Glutamatergic neuron (in vitro differentiated cells): Measurements from ENCODE around the gene XYLB. TPM values are rescaled to one million over a fixed set of nuclear protein-coding genes. Genes with fewer than 3 reads are reported as not detected.

ENCODE experiments used
- DNase-seq: peaks from one replicate; pipeline ENCODE4 v3.0.0; 2022
- H3K27ac Mint-ChIP-seq: one replicate; pipeline ENCODE4 v1.8.0; 2020; ENCODE audit warnings: mild to moderate bottlenecking, mixed read lengths, inconsistent platforms; ENCODE audit not compliant: unreplicated experiment
- H3K27me3 Mint-ChIP-seq: one replicate; pipeline ENCODE4 v1.8.0; 2020; ENCODE audit warnings: mild to moderate bottlenecking, moderate library complexity, mixed read lengths, inconsistent platforms; ENCODE audit not compliant: unreplicated experiment
- H3K36me3 Mint-ChIP-seq: one replicate; pipeline ENCODE4 v1.8.0; 2020; ENCODE audit warnings: mild to moderate bottlenecking, mixed read lengths, inconsistent platforms; ENCODE audit not compliant: unreplicated experiment
- H3K4me1 Mint-ChIP-seq: one replicate; pipeline ENCODE4 v1.8.0; 2020; ENCODE audit warnings: mild to moderate bottlenecking, low read depth, mixed read lengths, inconsistent platforms; ENCODE audit not compliant: unreplicated experiment
- H3K4me3 Mint-ChIP-seq: one replicate; pipeline ENCODE4 v1.8.0; 2020; ENCODE audit warnings: mild to moderate bottlenecking, mixed read lengths, inconsistent platforms; ENCODE audit not compliant: unreplicated experiment
- H3K9me3 Mint-ChIP-seq: one replicate; pipeline ENCODE4 v1.8.0; 2020; ENCODE audit warnings: mild to moderate bottlenecking, moderate library complexity, mixed read lengths, inconsistent platforms; ENCODE audit not compliant: unreplicated experiment
- total RNA-seq: library from RNA; stranded (reverse); fragmentation: NEBNext Ultra II Directional; extraction: Animal tissue kit (Norgen Biotek cat#: 25700); gene quantifications from one replicate; pipeline ENCODE4 v1.2.1, GENCODE V29; 2021; ENCODE audit not compliant: unreplicated experiment
- TF ChIP-seq, protein P1 (sequence below): fragments of 200-600 bp; sonication (generic); IDR thresholded peaks from one replicate; pipeline ENCODE4 v1.5.0; 2021; ENCODE audit not compliant: partially characterized antibody, unreplicated experiment

The XYLB gene
- total RNA-seq, 1 donor from 2014 or later: 2.6 TPM

GRCh38 chr3:38368238-38368637 lies 21.7 kb downstream of the XYLB start:
- Mint-ChIP-seq H3K27me3 (peaks cover 3% of the 10 kb centered on the region), H3K9me3 (peaks cover 4% of the 10 kb centered on the region), H3K27ac (no peak overlapping the region), H3K4me3 (no peak overlapping the region), H3K4me1 (no peaks in the 10 kb centered on the region), H3K36me3 (peaks cover 5% of the 10 kb centered on the region)
- TF ChIP-seq, protein P1, sequence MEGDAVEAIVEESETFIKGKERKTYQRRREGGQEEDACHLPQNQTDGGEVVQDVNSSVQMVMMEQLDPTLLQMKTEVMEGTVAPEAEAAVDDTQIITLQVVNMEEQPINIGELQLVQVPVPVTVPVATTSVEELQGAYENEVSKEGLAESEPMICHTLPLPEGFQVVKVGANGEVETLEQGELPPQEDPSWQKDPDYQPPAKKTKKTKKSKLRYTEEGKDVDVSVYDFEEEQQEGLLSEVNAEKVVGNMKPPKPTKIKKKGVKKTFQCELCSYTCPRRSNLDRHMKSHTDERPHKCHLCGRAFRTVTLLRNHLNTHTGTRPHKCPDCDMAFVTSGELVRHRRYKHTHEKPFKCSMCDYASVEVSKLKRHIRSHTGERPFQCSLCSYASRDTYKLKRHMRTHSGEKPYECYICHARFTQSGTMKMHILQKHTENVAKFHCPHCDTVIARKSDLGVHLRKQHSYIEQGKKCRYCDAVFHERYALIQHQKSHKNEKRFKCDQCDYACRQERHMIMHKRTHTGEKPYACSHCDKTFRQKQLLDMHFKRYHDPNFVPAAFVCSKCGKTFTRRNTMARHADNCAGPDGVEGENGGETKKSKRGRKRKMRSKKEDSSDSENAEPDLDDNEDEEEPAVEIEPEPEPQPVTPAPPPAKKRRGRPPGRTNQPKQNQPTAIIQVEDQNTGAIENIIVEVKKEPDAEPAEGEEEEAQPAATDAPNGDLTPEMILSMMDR: no peak
- DNase-seq: no peak

DNA sequence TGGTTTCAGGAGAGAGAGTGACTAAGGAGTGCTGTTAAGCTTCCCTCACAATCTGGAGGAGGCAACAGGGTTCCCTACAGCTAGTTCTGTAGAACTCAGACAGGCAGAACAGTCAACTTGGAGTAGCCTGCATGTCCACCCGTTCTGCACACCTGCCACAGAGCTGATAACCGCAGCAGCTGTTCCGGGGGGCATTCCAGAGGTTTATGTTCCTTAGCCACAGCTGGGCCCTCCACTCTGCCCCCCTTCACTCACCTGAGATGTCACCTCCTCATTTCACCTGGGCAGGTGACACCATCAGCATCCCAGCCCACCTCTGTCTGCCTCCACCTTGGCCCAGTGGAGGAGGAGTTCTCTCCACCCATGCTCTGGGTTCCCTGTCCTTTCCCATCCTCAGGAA lies 22.6 kb downstream of the XYLB start:
- Mint-ChIP-seq H3K9me3 (peaks cover 4% of the 10 kb centered on the region), H3K27ac (no peak overlapping the region), H3K36me3 (peaks cover 7% of the 10 kb centered on the region), H3K27me3 (peaks cover 3% of the 10 kb centered on the region), H3K4me1 (no peaks in the 10 kb centered on the region), H3K4me3 (no peak overlapping the region)
- TF ChIP-seq, protein P1: no peak
- no peak for DNase-seq

DNA sequence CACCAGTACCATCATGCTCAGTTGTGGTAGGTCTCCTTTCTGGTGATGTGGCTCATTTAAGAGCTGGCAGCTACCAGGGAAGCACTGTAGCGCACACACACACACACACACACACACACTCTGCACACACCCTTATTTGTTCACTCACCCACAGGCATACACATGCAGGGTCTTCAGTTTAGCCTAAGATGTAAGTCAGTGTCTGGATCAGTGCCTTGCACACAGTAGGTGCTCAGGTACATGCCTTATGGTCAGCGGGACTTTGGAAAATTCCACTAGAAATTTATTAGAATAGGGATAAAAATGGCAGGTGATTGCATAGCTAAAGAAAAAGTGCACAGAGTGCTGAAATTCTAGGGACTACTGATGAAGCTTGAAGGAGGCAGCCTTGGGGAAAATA lies 23.6 kb downstream of the XYLB start:
- TF ChIP-seq, protein P1: no peak
- Mint-ChIP-seq H3K27ac (no peak overlapping the region), H3K9me3 (peaks cover 4% of the 10 kb centered on the region), H3K4me3 (no peak overlapping the region), H3K36me3 (peaks cover 7% of the 10 kb centered on the region), H3K27me3 (peaks cover 3% of the 10 kb centered on the region), H3K4me1 (no peaks in the 10 kb centered on the region)
- DNase-seq: no peak

DNA sequence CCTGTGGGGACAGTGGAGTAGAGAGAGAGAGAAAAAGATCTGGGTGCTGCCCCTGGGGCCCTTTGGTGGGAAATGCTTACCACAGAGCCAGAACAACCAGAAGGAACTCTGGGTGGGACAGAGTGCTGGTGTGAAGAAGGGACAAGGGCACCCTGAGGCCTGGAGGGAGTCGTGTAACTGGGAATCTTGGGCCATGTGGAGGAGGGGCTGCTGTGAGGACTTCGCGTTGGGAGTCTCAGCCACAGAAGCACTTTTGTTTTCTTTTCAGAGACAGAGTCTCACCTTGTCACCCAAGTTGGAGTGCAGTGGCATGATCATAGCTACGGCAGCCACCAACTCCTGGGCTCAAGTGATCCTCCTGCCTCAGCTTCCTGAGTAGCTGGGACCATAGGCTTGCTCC lies 24.3 kb downstream of the XYLB start:
- no peak overlapping the region for H3K4me3 Mint-ChIP-seq
- no peaks in the 10 kb centered on the region for H3K4me1 Mint-ChIP-seq
- TF ChIP-seq, protein P1: no peak

GRCh38 chr3:38371541-38372213 lies 25.1 kb downstream of the XYLB start:
- Mint-ChIP-seq H3K36me3 (peaks cover 7% of the 10 kb centered on the region), H3K27me3 (peaks cover 3% of the 10 kb centered on the region), H3K4me3 (no peak overlapping the region), H3K4me1 (no peaks in the 10 kb centered on the region), H3K9me3 (peaks cover 4% of the 10 kb centered on the region), H3K27ac (no peak overlapping the region)
- no peak for DNase-seq
- TF ChIP-seq, protein P1: no peak

More for the DNA sequence above, 24.3 kb downstream of the XYLB start:
- DNase-seq: no peak
- H3K9me3 Mint-ChIP-seq: peaks cover 4% of the 10 kb centered on the region
- peaks cover 3% of the 10 kb centered on the region for H3K27me3 Mint-ChIP-seq
- peaks cover 7% of the 10 kb centered on the region for H3K36me3 Mint-ChIP-seq
- no peak overlapping the region for H3K27ac Mint-ChIP-seq
